PC-9 (cell line): Measurements from ENCODE around the gene MICAL3.

Experiments used
- CTCF ChIP-seq: fragments of 200-600 bp; sonication (generic); conservative IDR thresholded peaks from 2 replicates; pipeline ENCODE4 v1.6.1; 2017; ENCODE audit warnings: mixed run types, antibody characterized with exemption, mild to moderate bottlenecking, moderate library complexity
- EZH2 ChIP-seq: fragments of 200-600 bp; sonication (generic); IDR thresholded peaks from 2 replicates; pipeline ENCODE4 v1.8.0; 2017; ENCODE audit warnings: antibody characterized with exemption, low read depth

GRCh38 chr22:17945156-17945887, 79.0 kb downstream of the MICAL3 start:
- TF ChIP-seq CTCF (no peak), EZH2 (no peak)
